ENCODE measurements around the gene RBM46.
A peak's percentile ranks its signal among the peaks of the same experiment; 100 is the strongest.

The RBM46 gene

DNA sequence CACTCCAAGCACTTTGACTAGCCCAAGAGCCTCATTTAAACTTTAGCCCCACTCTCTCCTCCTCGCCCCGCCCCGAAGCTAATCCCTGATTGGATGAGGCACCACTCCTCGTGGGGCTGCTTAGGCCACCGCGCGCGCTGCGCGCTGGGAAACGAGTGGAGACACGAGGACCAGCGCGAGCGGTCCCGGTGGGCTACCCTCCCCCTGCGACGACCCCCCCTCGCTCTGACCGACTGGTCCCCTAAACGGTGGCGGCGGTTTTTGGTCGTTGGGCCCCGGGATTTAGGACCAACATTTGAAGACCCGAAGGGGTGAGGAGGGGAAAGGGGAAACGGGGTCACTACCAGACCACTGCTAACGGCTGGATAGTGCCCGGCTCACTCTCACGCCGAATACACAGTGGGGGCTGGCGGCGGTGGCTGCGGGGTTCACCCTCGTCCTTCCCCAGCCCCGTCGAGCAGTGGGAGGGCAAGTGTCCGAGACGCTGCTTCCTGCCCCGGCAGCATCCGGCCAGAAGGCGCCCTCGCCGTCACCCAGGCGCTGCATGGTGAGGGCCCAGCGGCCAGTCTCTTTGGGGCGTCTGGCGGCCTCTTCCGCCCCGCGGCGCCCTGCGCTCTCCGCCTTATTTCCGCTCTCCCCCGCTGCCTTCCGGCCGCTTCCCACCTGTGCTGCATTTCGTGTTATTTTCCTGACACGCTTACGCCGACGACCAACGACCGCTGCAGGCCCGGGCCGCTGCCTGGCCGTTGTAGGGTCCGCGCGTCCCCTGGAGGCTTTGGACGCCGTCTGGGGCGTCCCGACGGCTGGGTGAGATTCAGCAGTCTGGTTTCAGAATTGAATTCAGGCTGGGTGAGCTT lies at the start of gene RBM46:
Gene RBM46, plus strand, starts transcription at position 147 of the 857 bp plus-strand sequence. CDS start 15,481 bp downstream, outside the sequence.
- no peak for DNase-seq

DNA sequence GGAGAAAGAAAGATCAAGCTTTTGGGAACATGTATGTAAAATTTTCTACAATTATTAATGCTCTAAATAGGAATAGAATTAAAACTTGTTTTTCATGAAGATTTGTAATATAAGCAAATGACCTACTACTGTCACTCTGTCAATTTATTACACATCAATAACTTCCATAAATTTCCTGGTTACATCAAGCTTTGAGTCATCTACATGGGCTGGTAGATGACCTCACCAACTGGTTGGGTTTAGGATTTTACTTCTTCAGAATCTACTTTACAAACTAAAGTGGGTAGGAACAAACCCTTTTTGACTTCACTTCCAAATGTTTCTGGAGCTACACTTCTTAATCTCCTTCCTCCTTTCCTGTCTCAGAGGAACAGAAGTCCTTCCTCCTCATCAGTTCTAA lies 49.3 kb upstream of the RBM46 start:
- DNase-seq: no peak

- no peak for DNase-seq
Observed at GRCh38 chr4:154732669-154733068, 48.4 kb upstream of the RBM46 start.

GRCh38 chr4:154736770-154737169 lies 44.3 kb upstream of the RBM46 start:
- DNase-seq: no peak

DNA sequence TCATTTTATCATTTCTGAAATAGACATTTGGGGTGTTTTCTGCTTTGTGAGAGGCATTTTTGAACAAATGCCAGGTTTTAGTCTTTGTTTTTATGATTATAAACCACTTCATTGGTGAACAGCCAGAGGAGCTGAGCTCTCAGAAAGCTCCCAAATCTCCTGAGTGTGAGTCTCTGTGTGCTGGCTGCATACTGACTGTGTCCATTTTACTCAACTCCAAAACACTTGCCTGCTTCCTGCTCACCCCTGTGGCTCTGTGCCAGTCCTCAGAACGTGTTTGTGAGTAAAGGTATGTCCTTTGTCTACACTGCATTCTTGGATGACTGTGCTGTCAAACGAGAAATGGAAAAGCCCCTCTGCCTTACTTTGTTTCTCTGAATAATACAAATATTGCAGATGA lies 42.6 kb upstream of the RBM46 start:
- no peak for DNase-seq

DNA sequence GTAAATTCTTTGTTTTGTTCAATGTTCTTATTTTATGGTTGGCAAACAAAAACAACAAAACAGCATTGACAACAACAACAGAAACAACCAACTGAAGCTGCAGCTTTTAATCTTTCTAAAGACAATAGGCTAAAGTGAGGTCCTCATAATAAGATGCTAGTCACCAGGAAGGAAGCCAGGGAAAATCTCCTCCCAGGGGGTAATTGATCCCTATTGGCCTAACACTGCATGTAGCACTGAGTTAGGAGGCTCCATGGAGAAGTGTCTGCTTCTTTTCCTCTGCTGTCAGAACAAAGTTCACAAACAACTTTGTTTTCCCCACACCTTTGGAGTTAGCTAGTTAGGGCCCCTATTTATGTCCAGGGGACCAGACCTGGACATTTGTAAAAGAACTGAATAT lies 42.0 kb upstream of the RBM46 start:
- DNase-seq: no peak

DNA sequence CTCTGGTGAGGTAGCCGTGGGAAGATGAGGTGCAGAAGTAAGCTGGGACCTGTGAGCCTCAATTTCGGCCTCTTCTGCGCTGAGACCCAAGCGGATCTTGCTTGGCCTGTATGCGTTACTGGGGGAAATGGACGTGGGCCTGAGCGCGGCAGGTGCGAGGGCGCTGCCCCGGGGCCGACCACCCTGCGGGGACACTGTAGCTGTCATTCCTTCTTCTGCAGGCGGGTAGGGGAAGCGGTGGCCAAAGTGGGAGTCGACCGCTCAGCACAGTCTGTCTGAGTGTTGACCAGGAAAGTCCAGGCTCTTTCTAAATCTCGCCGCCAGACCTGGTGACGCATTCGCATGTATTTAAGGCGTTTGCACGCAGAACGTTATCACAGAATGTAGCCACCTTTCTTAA lies 40.6 kb upstream of the RBM46 start:
- DNase-seq: no peak

DNA sequence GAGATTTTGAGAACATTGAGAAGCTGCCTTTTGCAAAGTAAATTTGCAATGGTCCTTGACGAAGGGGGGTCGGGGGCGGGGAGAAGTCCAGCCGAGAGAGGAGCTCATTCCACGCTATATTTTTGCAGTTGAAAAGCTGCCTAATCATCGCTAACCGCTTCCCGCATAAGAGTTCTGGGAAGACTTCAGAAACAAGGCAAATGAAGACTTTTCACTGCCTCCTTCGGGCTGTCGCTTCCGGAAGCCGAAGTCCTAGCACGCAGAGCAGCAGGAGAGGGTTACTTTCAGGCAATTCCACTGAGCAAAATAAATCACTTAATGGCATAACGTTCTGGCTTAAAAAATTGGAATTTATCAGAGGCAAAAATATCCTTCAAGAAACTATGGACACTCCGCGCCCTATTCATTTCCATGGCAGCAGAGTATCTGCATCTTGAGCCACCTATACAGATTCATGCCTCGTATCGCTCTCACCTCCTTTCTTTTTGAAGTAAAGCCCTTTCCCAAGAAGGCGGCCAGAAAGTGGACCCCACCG lies 39.9 kb upstream of the RBM46 start:
- no peak for DNase-seq

- DNase-seq: no peak
Observed at GRCh38 chr4:154741922-154742850, 38.9 kb upstream of the RBM46 start.

DNA sequence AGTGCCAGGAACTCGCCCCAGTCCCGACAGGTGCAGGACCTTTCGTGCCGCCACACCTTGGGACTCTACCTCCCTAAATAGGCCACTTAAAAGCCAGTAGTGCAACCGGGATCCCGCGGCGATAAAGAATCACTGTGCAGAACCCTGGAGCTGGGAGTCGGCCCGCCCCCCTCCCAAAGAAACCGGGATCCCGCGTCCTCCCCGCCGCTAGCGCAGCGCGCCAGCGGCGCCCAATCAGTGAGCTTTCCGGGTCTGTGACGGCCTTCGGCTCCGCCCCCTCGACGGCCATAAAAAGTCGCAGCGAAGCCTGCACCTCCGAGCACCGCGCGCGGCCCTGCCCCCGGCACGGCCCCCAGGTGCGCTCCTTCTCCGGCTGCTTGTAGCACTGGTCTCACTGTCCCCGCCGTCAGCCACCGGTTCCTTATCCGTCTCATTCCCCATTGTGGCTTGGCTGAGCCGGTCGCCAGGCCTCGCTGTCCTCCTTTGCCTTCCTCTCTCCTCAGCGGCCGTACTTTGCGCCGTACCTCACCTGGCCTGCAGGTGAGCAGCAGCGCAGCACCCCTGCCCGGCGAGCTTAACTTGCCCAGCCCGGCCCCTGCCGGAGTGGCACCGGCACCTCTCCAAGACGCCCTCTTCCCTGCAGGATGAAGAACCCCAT lies 37.3 kb upstream of the RBM46 start, which contains the start of gene LRAT:
Gene LRAT, plus strand, starts transcription at position 318 of the 658 bp plus-strand sequence. Its CDS starts 327 bp downstream, at position 645.
- DNase-seq: peak; percentile 5

DNA sequence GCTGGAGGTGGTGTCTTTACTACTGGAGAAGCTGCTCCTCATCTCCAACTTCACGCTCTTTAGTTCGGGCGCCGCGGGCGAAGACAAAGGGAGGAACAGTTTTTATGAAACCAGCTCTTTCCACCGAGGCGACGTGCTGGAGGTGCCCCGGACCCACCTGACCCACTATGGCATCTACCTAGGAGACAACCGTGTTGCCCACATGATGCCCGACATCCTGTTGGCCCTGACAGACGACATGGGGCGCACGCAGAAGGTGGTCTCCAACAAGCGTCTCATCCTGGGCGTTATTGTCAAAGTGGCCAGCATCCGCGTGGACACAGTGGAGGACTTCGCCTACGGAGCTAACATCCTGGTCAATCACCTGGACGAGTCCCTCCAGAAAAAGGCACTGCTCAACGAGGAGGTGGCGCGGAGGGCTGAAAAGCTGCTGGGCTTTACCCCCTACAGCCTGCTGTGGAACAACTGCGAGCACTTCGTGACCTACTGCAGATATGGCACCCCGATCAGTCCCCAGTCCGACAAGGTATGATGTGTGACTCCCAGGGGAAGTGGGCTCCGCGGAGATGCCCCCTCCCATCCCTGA lies 36.6 kb upstream of the RBM46 start:
- no peak for DNase-seq

GRCh38 chr4:154757713-154758112 lies 23.4 kb upstream of the RBM46 start:
- DNase-seq: no peak

DNA sequence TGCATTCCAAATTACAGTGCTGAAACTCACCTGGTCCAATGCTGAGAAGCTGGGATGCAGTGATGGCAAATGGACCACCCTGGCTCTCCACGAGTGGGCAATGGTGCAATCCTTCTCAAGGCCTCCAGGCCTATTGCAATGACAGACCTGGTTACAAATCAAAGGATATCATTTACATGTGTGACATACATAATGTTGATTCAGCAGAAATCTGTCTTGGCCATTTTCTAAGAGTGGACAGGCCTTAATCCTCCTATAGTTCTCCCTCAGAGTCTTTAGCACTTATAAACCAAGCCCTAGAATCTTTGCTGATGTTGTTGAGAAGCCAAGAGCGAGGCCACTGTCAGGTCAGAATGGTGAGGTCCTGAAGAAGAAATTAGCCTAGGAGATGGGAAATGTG lies 20.2 kb upstream of the RBM46 start:
- DNase-seq: no peak

DNA sequence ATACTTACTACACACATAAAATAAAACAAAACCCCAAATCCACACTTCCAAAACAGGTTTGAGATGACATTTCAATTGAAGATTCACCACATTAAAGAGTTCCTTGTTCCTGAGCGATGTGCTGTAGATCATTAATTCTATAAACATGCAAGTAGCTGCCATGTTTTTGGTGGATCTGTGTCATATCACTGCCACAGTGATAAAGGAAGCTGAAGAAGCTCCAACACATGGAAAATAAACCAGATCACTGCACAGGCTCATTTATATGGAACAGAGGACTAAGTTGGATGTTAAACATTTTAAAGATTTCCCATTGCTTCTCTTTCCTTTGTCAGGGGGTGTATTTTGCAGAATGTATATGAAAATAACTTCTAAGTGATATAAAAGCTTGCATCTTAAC lies 2.8 kb upstream of the RBM46 start:
- DNase-seq: no peak

GRCh38 chr4:154779362-154779947 lies 1.6 kb upstream of the RBM46 start:
- DNase-seq: no peak

- no peak for DNase-seq
Observed at GRCh38 chr4:154781983-154782293, 866 bp downstream of the RBM46 start.

DNA sequence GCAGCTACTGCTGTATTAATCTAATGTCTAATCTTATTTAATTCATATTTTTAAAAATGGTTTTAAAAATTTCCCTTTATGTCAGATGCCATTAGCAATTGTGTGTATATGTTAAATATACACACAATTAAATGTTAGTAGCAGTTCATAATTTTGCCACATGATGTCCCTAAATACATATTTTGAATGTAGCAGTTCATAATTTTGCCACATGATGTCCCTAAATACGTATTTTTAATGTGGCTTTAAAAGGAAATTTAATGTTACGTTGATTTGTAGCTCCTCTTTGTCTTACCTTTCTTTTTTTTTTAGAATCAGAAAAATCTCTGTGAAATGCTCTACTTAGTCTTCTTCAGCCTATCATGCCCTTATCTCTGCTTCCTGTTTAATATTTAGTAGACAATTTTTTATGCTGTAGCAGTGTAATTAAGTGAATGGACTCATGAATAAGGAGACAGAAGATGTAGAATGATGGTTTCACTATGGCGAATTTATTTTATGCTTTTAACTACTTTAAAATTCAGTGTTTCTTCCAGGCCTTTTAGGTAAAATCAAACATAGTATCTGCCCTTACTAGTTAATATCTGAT lies 26.1 kb downstream of the RBM46 start:
- no peak for DNase-seq

GRCh38 chr4:154818230-154818629 lies 37.2 kb downstream of the RBM46 start:
- no peak for DNase-seq

DNA sequence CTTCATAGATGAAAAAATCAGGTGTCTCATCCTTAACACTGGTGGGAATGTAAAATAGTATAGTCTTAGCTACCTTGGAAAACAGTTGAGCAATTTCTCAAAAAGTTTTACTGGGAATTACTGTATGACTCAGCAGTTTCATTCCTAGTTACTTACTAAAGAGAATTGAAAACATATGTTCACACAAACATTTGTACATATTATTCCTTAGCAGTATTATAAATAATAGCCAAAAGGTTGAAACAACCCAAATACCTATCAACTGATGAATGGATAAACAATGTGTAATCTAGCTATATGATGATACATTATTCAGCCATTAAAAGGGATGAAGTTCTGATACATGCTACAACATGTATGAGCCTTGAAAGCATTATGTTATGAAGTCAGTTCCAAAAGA lies 41.7 kb downstream of the RBM46 start:
- no peak for DNase-seq

DNA sequence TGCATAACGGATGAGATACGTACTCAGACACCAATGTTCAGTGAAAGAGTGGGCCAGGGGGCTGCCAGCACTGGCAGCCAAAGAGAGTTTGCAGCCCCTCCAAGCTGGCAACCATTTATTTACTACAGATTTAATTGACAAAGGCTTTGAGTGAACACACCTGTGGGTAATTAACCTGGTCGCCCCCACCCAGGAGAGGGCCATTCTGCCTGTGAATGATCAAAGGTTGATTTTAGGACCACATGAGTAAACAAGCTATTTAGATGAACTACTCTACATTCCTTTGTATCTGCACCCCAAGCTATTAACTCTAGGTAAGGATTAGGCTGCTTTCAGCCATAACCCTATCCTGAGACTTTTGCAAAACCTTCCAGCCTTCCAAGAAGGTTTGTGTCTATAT lies 55.0 kb downstream of the RBM46 start:
- no peak for DNase-seq

GRCh38 chr4:154836513-154836912 lies 55.4 kb downstream of the RBM46 start:
- DNase-seq: no peak

DNA sequence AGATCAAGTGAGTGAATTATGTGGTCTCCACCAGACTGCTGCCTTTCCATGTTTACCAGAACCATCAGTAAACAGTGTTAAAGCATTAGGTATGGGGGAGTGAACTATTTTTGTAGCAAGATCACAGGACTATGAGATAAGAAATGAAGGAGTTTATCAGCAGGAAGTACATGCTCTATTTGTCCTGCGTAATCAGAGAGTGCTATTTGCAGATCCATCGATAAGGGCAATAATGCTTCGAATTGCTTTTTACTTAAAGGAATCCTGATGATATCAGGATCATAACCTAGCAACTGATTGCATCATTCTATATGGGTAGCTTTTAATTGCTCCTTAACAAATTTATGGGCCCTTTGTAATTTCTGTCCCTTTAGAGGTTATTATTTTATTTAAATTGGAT lies 57.1 kb downstream of the RBM46 start:
- no peak for DNase-seq
